ENCODE results near the gene CPEB3.

GRCh38 chr10:92156874-92157773 is 133.8 kb downstream of the CPEB3 start:
- no peak for TF ChIP-seq TARDBP (IDR thresholded peaks at IDR 0.05)
- no peak for TF ChIP-seq FOXM1 (IDR thresholded peaks at IDR 0.05; ENCODE audit: borderline replicate concordance)
- TF ChIP-seq BHLHE40 (IDR thresholded peaks at IDR 0.05; ENCODE audit: borderline replicate concordance) = no peak
- no peak for TF ChIP-seq FOXK2 (IDR thresholded peaks at IDR 0.05)
- no peak for TF ChIP-seq HDGF (IDR thresholded peaks at IDR 0.05; ENCODE audit: borderline replicate concordance)
- no peak for TF ChIP-seq SP1 (IDR thresholded peaks at IDR 0.05)
- TF ChIP-seq ARNT (IDR thresholded peaks at IDR 0.05) = no peak
- TF ChIP-seq ELF4 (IDR thresholded peaks at IDR 0.05) = no peak
- TF ChIP-seq CTBP1 (IDR thresholded peaks at IDR 0.05; ENCODE audit: borderline replicate concordance) = no peak
